Upper lobe of left lung (tissue), 4 donors: ENCODE data around the gene SDHD.

ENCODE experiments used
- CTCF ChIP-seq, 6 experiments: fragments of 450-650 bp in 4 of 6; fragments of 200-600 bp in 2 of 6; sonication (generic) in 2 of 6; IDR thresholded peaks; one replicate each; pipeline ENCODE4 v1.5.1; 2016 to 2019; ENCODE audit warnings: antibody characterized with exemption in 6 of 6
- POLR2A ChIP-seq, 4 donors: fragments of 450-650 bp; IDR thresholded peaks; one replicate each; pipeline ENCODE4 v1.5.1; 2016 to 2017; ENCODE audit warnings: antibody characterized with exemption in 4 of 4, mild to moderate bottlenecking in 2 of 4

- TF ChIP-seq CTCF (IDR thresholded peaks at IDR 0.05) (no peak), POLR2A (IDR thresholded peaks at IDR 0.05) (no peak)
Observed at GRCh38 chr11:112123129-112123528, 36.5 kb downstream of the SDHD start.
